HFFc6 (cell line): ENCODE data around the gene DCLK1. TPM values are rescaled to one million over a fixed set of nuclear protein-coding genes. Genes with fewer than 3 reads are reported as not detected.

Source experiments
- DNase-seq: peaks from one replicate; pipeline ENCODE4 v3.0.0-alpha.2; 2018
- H3K27ac Mint-ChIP-seq: 2 replicates; pipeline ENCODE4 v1.8.0; 2020; ENCODE audit warnings: mild to moderate bottlenecking, mixed read lengths
- H3K27me3 Mint-ChIP-seq: 2 replicates; pipeline ENCODE4 v1.8.0; 2021; ENCODE audit warnings: mild to moderate bottlenecking, moderate library complexity, mixed read lengths; ENCODE audit not compliant: insufficient read depth
- H3K36me3 Mint-ChIP-seq: 2 replicates; pipeline ENCODE4 v1.8.0; 2021; ENCODE audit warnings: low read depth, mixed read lengths
- H3K4me1 Mint-ChIP-seq: 2 replicates; pipeline ENCODE4 v1.8.0; 2020; ENCODE audit warnings: low read depth, mixed read lengths
- H3K4me3 Mint-ChIP-seq: 2 replicates; pipeline ENCODE4 v1.8.0; 2020; ENCODE audit warnings: mild to moderate bottlenecking, moderate library complexity, mixed read lengths
- H3K9me3 Mint-ChIP-seq: 2 replicates; pipeline ENCODE4 v1.8.0; 2020; ENCODE audit warnings: mild to moderate bottlenecking, mixed read lengths
- CTCF ChIP-seq: fragments of 200-600 bp; sonication (generic); IDR thresholded peaks from 2 replicates; pipeline ENCODE4 v1.5.0; 2021; ENCODE audit warnings: antibody characterized with exemption, mild to moderate bottlenecking
- total RNA-seq, 6 experiments: library from RNA; stranded (reverse); fragmentation: NEBNext Ultra II Directional; extraction: Animal tissue kit (Norgen Biotek cat#: 25700); gene quantifications; 2 replicates in 1 of 6; 3 replicates in 5 of 6; pipeline ENCODE4 v1.2.3, GENCODE V29; 2021

The DCLK1 gene
- total RNA-seq, 6 experiments from 2014 or later = not detected

- H3K27me3 Mint-ChIP-seq = peaks cover 13% of the 10 kb centered on the region
- H3K4me3 Mint-ChIP-seq = no peak overlapping the region
- H3K36me3 Mint-ChIP-seq = peaks cover 5% of the 10 kb centered on the region
- no peak for DNase-seq
- peaks cover 6% of the 10 kb centered on the region; the same call in 1 of the 2 replicates for H3K9me3 Mint-ChIP-seq
- no peak overlapping the region for H3K27ac Mint-ChIP-seq
- no peak for TF ChIP-seq CTCF
- 0 out of 2 replicates have a peak, but pooled peaks cover 7% of the 10 kb centered on the region for H3K4me1 Mint-ChIP-seq
These were observed 194.8 kb downstream of the DCLK1 start for GRCh38 chr13:35936246-35936978.

DNA sequence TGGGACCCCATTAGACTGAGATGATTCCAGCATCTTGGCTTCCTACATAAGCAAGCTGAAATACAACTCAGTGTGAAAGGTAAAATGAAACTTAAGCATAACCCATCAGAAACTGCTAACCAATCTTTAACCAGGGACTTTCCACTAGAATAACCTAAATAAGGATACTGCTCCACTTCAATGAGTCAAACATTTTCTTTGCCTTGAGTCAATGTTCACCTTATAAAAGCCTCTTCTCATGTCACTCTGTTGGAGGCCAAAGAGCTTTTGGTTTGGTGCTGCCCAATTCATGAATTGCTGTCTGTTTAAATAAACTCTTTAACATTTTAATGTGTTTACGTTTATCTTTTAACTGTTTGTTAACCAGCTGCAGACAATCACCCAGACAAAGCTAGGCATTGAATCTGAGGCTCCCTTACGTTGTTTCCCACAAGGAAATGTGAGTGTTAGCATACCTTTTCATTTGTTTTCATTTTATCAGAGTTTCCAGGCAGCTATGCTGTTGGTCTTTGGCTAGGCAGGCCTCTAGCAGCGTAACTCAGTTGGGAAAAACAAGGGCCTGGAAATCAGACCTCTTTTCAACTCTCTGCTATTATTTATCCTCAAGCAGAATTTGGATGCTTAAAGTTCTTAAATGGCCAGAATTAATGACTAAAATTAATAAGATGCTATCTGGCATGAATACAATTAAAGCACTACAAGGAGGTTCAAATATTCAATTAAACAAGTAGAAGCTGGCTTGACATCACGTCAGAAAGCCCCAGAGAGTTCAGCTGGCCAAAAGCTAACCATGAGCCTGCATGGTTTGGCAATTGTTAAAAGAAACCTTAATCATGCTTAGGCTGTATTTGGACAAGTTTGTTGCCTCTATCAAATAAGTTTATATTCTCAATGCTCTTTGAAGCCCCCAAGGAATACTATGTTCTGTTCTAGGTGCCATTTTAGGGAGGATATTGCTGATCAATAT lies 200.2 kb downstream of the DCLK1 start:
- Mint-ChIP-seq H3K4me1 (peaks cover 37% of the 10 kb centered on the region), H3K36me3 (peaks cover 5% of the 10 kb centered on the region), H3K9me3 (peaks cover 6% of the 10 kb centered on the region; the same call in 1 of the 2 replicates), H3K4me3 (no peak overlapping the region), H3K27me3 (peaks cover 10% of the 10 kb centered on the region; the same call in 1 of the 2 replicates), H3K27ac (no peak overlapping the region)
- no peak for DNase-seq
- no peak for TF ChIP-seq CTCF

DNA sequence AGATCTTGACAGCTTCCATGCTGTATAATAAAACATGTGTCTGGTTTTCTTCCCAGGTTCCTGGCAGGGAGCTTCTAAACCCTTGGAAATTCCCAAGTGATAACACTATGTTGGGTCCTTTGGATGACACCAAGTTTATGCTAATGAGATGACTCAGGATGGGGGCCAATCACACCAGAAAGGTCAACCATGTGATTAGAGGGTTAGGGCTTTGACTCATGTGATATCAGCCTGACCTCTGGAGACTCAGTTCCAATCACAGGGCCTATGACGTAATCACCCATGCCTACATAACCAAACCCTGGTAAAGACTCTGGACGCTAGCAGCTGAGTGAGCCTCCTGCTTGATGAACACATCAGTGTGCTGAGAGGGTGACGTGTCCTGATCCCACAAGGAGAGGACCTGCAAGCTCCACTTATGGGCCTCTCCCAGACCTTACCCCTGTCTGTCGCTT lies 203.6 kb downstream of the DCLK1 start:
- no peak for TF ChIP-seq CTCF
- Mint-ChIP-seq H3K36me3 (no peaks in the 10 kb centered on the region), H3K27ac (peak overlapping the region; percentile 73), H3K27me3 (no peaks in the 10 kb centered on the region), H3K4me3 (no peak overlapping the region), H3K4me1 (peaks cover 52% of the 10 kb centered on the region), H3K9me3 (peaks cover 6% of the 10 kb centered on the region; the same call in 1 of the 2 replicates)
- DNase-seq = peak; percentile 78

DNA sequence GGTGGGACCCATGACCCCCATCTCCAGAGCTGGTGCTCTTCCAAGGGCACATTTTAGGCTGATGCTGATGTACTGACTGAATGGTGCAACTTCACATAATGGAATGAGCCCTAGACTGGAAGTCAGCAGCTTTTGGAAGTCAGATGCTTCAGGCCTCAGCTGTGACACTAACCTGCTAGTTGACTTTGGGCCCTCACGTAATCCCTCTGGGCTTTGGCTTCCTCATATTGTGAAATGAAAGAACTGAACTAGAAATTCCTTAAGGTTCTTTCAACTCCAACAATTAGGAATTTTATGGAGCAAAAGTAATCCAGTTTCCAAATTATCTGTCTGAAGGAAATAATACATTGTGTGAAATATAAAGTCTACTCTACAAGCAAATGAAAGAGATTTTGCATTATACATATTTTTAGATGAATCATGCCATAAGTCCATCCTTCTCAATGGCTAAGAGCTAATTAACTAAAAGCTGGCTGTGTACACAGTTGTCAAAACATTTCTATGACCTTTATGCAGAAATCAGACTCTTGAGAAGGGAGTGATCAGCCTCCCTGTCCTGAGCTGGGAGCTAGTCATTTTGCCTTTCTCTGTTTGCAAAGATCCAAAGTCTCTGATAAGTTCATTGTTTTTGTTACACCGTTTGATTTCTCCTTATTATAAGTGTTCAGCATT lies 204.2 kb downstream of the DCLK1 start:
- Mint-ChIP-seq H3K27ac (peak overlapping the region; percentile 73), H3K4me1 (peaks cover 57% of the 10 kb centered on the region), H3K4me3 (no peak overlapping the region), H3K27me3 (no peaks in the 10 kb centered on the region), H3K9me3 (no peaks in the 10 kb centered on the region), H3K36me3 (no peaks in the 10 kb centered on the region)
- peak; percentile 11 for DNase-seq
- TF ChIP-seq CTCF = no peak

DNA sequence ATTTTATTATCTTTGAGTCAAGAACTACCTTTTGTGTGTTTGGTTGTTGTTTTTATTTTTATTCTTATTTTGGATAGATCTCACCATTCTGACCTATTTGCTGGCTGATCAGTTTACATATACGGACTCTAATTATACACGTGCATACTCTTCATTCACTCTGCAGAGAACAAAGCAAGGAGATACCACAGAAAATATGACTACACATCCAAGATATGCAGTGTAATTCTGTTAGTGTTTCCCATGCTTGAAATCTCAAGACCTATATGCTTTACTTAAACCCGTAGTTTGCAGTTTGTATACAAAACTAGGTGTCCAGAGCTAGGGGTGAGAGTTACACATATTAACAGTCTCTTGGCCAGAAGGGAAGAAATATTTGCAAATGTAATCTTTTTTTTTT lies 205.5 kb downstream of the DCLK1 start:
- H3K27ac Mint-ChIP-seq = no peak overlapping the region
- H3K27me3 Mint-ChIP-seq = peaks cover 3% of the 10 kb centered on the region; the same call in 1 of the 2 replicates
- H3K9me3 Mint-ChIP-seq = no peaks in the 10 kb centered on the region
- TF ChIP-seq CTCF = no peak
- no peak for DNase-seq
- no peak overlapping the region for H3K4me3 Mint-ChIP-seq
- no peaks in the 10 kb centered on the region for H3K36me3 Mint-ChIP-seq
- H3K4me1 Mint-ChIP-seq = peaks cover 57% of the 10 kb centered on the region
